NCI-H146 treated with DMSO at 0.1 percent for 48 hours (cell line): ENCODE measurements around the gene B3GALT6.

ENCODE experiments used
- DNase-seq: peaks from one replicate; lab custom pipeline; 2025; ENCODE audit not compliant: unreplicated experiment; lab: John Stamatoyannopoulos, UW

The B3GALT6 gene

DNA sequence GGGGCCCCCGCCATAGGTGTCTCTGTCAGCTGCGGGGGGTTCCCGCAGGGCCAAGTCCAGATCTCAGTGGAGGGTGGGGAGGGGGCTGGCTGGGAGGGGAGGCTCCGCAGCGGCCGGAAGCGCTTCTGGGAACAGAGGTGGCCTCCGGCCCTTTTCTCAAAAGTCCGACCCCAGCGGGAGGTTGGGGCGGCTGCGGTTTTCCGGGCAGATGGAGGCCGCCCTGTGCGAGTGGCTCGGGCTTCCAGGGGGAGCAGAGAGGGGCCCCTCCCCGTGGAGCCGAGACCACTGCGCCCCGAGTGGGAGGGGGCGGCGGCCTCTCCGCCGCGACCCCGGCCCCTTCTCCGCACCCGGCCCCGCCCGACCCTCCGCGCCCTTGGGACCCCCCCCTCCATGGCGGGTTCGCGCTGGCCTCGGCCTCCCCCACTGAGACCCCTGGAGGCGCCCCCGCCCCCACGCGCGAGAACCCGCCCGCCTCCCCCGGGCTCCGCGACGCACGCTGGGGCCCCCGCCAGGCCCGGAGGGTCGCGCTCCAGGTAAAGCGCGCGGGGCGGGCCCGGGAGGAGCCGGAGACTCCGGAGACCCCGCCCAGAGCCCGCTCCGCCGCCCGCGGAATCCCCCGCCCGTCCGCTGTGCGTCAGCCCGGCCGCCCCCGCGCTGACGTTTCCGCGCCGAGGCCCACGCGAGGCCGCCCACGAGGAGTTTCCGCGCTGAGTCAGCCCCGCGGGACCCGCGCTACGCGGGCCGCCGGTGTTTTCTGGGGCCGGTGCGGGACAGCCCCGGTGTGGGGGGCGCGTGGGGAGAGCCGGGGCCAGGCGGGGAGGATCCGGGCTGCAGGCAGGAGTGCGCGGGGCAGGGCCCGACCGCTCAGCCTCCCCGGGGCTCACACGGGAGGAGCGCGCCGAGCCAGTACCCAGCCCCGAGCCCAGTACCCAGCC lies 30.9 kb upstream of the B3GALT6 start:
- no peak for DNase-seq

DNA sequence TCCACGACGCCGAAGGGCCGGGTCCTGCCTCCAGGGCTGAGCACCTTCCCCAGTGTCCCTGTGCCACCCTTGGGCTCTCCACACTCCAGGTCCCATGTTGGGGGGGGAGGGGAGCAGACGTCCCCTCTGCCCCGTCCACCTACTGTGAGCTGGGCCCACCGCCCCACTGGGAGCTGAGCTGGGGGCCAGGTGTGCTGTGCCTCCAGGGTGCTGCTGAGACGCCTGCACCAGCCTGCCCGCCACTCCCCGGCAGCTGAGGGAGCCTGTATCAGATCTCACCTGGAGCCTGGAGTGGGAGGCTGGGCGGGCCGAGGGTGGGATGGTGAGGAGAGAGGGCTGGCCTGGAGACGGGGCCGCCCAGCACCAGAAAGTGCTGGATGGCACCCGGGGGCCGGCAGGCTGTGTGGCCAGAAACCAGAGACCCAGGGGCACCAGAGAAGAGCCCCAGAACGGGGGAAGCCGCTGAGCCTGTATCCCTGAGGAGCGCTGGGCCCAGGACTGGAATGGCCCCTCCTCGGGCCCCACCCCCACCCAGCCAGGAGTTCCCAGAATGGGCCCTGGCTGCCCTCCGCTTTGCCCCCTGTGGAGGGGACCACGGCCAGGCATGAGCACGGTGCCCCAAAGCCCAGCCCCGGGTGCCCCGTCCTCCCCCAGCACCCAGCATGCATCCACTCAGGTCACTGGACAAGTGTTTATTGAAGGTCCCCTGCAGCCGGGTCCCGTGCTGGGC lies 29.0 kb upstream of the B3GALT6 start:
- no peak for DNase-seq

GRCh38 chr1:1203561-1204424 lies 28.2 kb upstream of the B3GALT6 start:
- no peak for DNase-seq

DNA sequence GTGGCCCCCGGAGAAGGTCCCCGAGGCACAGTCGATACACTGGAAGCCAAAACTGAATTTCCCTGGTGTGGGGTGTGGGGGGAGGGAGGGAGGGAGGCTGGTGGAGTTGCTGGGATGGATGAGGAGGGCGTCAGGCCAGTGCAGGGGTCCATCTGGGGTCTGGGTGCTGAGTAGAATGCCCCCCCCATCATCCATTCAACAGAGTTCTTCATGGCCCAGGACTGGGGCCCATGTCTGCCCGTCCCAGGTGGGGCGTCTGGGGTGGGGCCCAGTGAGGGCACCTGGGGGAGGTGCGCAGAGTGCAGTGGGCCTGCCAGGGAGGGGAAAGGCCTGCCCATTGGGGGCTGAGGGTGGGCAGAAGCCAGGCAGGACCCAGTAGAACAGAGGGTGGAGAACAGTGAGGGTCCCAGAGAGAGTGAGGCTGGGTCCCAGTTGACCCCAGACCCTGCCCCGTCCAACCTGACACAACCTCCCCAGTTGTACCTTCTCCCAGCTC lies 27.6 kb upstream of the B3GALT6 start:
- no peak for DNase-seq

GRCh38 chr1:1204998-1205768 lies 26.9 kb upstream of the B3GALT6 start:
- no peak for DNase-seq

DNA sequence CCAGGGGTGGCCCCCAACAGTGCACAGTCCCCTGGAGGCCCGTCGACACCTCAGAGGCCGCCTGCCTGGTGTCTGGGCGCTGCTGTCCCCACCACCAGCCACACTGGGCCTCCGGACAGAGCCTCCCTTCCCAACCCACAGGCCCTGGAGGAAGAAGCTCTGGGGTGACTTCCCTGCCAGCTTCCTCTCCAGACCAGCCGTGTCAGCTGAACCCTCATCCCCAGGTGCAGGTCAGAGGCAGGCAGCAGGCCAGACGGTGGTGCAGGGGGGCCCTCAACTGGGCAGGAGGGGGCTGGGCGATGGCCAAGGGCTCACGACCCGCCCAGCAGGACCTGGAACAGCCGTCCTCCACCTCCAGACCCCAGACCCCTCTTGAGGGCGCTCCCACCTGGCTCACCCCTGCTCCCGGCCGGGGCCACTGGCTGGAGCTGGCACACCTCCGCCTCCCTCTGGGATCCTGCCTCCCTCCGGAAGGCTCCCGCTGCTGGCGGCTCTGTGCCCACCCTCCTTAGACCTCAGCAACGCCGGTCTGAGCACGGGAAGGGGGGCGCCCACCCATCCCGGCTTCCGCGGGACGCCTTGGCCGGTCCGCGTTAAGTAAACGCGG lies 26.2 kb upstream of the B3GALT6 start:
- no peak for DNase-seq

DNA sequence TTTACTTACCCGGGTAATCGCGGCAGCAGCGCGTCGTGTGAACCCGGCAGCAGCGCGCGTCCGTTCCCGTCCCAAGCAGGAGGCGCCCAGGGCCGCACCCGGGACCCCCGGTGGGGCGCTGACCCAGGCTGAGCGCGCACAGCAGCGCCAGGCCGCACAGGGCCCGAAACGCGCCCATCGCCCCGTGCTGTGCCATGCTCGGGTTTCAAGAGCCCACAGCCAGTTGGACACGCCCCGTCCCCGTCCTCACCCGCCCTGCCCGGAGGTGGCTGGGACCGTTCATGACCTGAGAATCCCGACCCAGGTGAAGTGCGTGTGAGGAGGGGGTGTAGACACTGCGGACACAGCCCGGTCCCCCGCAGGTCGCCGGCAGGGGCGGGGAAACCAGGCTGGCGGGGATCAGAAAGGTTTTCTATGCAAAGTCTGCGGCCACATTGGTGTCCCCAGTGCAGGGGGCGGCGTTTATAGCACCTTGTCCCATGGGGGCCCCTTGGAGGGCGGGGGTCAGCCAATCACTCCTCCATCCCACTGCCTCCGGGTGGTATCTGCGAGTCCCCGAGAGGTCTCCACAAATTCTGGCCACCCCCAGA lies 25.6 kb upstream of the B3GALT6 start, which contains the start of gene TNFRSF18:
TSS of gene TNFRSF18 (minus strand) at position 217 of the 590 bp plus-strand sequence. CDS start at position 196, 21 bp downstream.
- DNase-seq = no peak

DNA sequence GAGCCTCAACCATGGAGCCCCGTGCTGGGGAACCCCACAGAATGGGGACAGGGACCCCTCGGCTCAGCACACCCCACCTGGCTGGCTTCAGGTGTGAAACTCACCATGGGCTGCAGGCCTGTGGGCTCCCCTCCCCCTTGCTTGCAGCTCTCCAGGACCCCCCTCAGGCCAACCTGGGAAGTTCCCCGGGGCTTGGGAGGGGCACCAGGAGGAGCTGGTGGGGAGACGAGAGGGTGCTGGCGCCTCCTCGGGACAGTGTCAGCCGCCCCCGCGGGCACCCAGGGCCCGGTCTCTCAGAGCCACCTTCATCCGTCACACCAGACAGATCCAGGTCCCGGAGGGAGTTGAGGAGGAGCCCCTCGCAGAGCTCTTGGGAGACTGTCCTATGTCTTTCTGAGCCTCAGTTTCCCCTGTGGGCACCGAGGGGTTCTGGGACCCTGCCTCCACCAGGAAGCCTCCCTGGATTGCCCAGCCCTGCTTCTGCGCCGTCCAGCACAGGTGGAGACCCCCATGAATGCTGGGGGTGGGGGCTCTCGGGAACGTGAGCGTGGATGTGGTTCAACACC lies 25.0 kb upstream of the B3GALT6 start:
- no peak for DNase-seq

- no peak for DNase-seq
Observed at GRCh38 chr1:1207571-1207892, 24.5 kb upstream of the B3GALT6 start.

- DNase-seq = no peak
Observed at GRCh38 chr1:1208713-1209433, 23.2 kb upstream of the B3GALT6 start.

DNA sequence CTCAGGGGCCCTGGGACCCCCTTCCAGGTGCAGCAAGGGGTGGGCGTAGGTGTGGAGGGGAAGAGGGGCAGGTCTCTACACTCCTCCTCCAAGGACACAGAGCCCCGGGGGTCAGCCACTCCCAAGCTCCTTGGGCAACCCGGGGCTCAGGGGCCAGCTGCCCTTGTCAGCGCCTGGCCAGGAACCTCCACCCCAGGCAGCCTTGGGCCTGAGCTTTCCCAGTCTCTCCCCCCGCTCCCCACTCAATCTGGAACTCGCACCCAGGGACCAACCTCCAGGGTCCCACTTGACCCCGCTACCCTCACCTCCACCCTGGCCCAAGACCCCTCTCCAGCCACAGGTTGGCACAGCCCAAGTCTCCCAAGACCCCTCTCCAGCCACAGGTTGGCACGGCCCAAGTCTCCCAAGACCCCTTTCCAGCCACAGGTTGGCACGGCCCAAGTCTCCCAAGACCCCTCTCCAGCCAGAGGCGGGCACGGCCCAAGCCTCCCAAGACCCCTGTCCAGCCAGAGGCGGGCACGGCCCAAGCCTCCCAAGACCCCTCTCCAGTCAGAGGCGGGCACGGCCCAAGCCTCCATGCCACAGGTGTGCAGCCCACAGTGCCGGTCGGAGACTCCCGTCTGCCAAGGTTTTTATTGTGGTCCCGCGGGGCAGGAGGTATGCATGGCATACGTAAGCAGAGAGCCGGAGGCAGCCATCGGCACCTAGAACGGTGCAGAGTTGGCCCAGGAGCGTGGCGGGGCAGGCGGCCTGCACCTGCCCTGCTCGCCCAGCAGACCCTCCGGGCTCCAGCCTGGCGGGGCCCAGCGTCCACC lies 21.1 kb upstream of the B3GALT6 start:
- DNase-seq = no peak

DNA sequence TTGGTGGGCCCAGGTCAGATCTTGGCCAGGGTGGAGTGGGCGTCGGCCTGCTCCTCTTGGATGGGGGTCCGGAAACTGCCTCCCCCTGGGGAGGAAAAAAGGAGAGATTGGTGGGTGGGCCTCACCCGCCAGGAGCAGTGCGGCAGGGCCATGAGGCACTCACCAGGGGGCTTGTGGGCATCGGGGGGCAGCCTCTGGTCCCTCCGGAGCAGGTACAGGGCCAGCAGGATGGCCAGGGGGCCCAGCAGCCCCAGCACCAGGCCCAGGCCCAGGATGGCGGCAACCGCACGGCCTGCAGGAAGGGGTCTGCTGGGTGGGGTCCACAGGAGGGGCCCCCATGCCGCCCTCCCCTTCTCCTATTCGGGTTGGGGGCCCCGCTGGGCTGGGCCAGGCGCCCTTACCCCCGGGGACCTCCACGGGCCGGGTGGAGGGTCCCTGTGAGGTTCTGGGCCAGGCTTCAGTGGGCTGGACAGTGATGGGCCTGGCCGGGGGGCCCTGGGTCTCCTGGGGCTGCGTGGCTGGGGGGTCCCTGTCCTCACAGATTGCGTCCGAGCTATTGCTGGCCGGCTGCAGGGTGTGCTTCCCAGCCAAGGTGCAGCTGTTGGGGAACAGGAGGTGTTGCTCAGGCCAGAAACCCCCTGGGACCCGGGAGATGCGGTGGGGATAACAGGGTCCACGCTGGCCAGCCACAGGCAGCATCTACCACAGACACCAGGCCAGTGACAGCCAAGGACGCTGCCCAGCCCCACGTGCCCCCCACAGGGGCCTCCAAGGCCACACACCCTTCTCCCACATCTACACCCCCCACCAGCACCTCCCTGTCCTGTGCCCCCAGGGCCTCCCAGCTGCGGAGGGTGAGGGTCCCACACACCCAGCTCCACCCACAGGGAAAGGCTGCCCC lies 20.2 kb upstream of the B3GALT6 start:
- DNase-seq = no peak

GRCh38 chr1:1212780-1213344 lies 19.2 kb upstream of the B3GALT6 start:
- no peak for DNase-seq

- DNase-seq = no peak
Observed at GRCh38 chr1:1213345-1214265, 18.4 kb upstream of the B3GALT6 start, which contains the start of gene TNFRSF4. Gene TNFRSF4, minus strand, starts transcription at chr1:1214153. Its CDS starts 26 bp downstream, at chr1:1214127.

- DNase-seq = no peak
Observed at GRCh38 chr1:1215080-1215676, 16.9 kb upstream of the B3GALT6 start.
